Measurements from ENCODE around the gene SYT2. TPM values are rescaled to one million over a fixed set of nuclear protein-coding genes. Genes with fewer than 3 reads are reported as not detected.
"Not testable (repeated sequence)": the region's sequence is repeated elsewhere in the genome, so short reads cannot be mapped to it uniquely, and the experiment has no call there.

Gene SYT2
- polyA plus RNA-seq (ENCODE audit: insufficient read length in 12 of 12): 1 to 10 TPM in 1 of 12 donors, under 1 TPM in 10, not detected in 1; 0.19 to 2.7 (median 0.44) TPM
- long read RNA-seq, donor 1, full-length matches to known transcripts: 1 of 1 reads
- long read RNA-seq, donor 1, partial matches to known transcripts: 0 of 1 reads
- long read RNA-seq, donor 1, other reads (novel, unspliced or antisense): 0 of 1 reads
- long read RNA-seq, donor 2: 0 reads
- long read RNA-seq, donor 3: 0 reads
- long read RNA-seq, donor 4: 0 reads
- long read RNA-seq, donor 5: 0 reads
- long read RNA-seq, donor 6: 0 reads
- long read RNA-seq, donor 7: 0 reads
- long read RNA-seq, donor 8: 0 reads
- long read RNA-seq, donor 9: 0 reads
- long read RNA-seq, donor 10: 0 reads
- long read RNA-seq, donor 11: 0 reads

- peak; percentile 43 for DNase-seq
These were observed at the start of gene SYT2 for GRCh38 chr1:202710070-202711045. Gene SYT2 (minus strand): TSS chr1:202710454. CDS start chr1:202605772, 104,682 bp downstream.

GRCh38 chr1:202756391-202756790 is 46.1 kb upstream of the SYT2 start:
- DNase-seq: no peak

GRCh38 chr1:202754293-202754692 is 44.0 kb upstream of the SYT2 start:
- no peak for DNase-seq

- no peak for DNase-seq
These were observed 42.5 kb upstream of the SYT2 start for GRCh38 chr1:202752774-202753173.

GRCh38 chr1:202750761-202751160 is 40.5 kb upstream of the SYT2 start:
- DNase-seq: no peak

GRCh38 chr1:202750024-202750423 is 39.8 kb upstream of the SYT2 start:
- no peak for DNase-seq

- no peak for DNase-seq
These were observed 35.2 kb upstream of the SYT2 start for GRCh38 chr1:202745323-202745888.

- DNase-seq: not testable (repeated sequence)
These were observed 34.5 kb upstream of the SYT2 start for GRCh38 chr1:202744770-202745169.

- DNase-seq: no peak
These were observed 32.2 kb upstream of the SYT2 start for GRCh38 chr1:202742496-202742895.

- no peak for DNase-seq
These were observed 23.0 kb upstream of the SYT2 start for GRCh38 chr1:202733251-202733650.

- DNase-seq: no peak
These were observed 18.7 kb upstream of the SYT2 start for GRCh38 chr1:202728951-202729350.

GRCh38 chr1:202725526-202725925 is 15.3 kb upstream of the SYT2 start:
- DNase-seq: no peak

- DNase-seq: no peak
These were observed 13.5 kb upstream of the SYT2 start for GRCh38 chr1:202723708-202724107.

GRCh38 chr1:202723046-202723445 is 12.8 kb upstream of the SYT2 start:
- not testable (repeated sequence) for DNase-seq

GRCh38 chr1:202716654-202717053 is 6.4 kb upstream of the SYT2 start:
- no peak for DNase-seq

GRCh38 chr1:202714202-202714601 is 3.9 kb upstream of the SYT2 start:
- DNase-seq: not testable (repeated sequence)

GRCh38 chr1:202713110-202713509 is 2.9 kb upstream of the SYT2 start:
- no peak for DNase-seq

GRCh38 chr1:202711949-202712635 is 1.8 kb upstream of the SYT2 start:
- no peak for DNase-seq

- no peak for DNase-seq
These were observed 795 bp downstream of the SYT2 start for GRCh38 chr1:202709276-202710041.

- no peak for DNase-seq
These were observed 1.6 kb downstream of the SYT2 start for GRCh38 chr1:202708456-202709275.

Data from muscle of arm (tissue), 14 donors.